SK-N-SH treated with all-trans-retinoic acid at 6 μM for 48 hours (cell line): ENCODE data around the gene RPL12.

Experiments
- ATAC-seq: fragments of 200-7000 bp; cut with Tn5 transposase; 3 replicates; pipeline ENCODE4 v1.9.1; 2020; ENCODE audit warnings: mild to moderate bottlenecking, moderate library complexity
- BACH2 ChIP-seq: fragments of 250-450 bp; sonication (Bioruptor Pico); IDR thresholded peaks from 2 replicates; pipeline ENCODE4 v1.9.0; 2021; ENCODE audit warnings: mild to moderate bottlenecking, borderline replicate concordance
- CREB5 ChIP-seq: fragments of 250-450 bp; sonication (Bioruptor Pico); IDR thresholded peaks from 2 replicates; pipeline ENCODE4 v1.5.1; 2020; ENCODE audit warnings: low read depth, mild to moderate bottlenecking, moderate library complexity
- CSDC2 ChIP-seq: fragments of 250-450 bp; sonication (Bioruptor Pico); IDR thresholded peaks from 2 replicates; pipeline ENCODE4 v1.5.0; 2020; ENCODE audit warnings: mild to moderate bottlenecking, moderate library complexity
- CSRNP3 ChIP-seq: fragments of 250-450 bp; sonication (Bioruptor Pico); IDR thresholded peaks from 2 replicates; pipeline ENCODE4 v1.5.1; 2021; ENCODE audit warnings: mild to moderate bottlenecking, moderate library complexity
- ESRRG ChIP-seq: fragments of 250-450 bp; sonication (Bioruptor Pico); IDR thresholded peaks from 2 replicates; pipeline ENCODE4 v1.6.1; 2021; ENCODE audit warnings: mild to moderate bottlenecking
- GLIS3 ChIP-seq: fragments of 250-450 bp; sonication (Bioruptor Pico); IDR thresholded peaks from 2 replicates; pipeline ENCODE4 v1.5.0; 2020; ENCODE audit warnings: mild to moderate bottlenecking, moderate library complexity
- ISL1 ChIP-seq: fragments of 250-450 bp; sonication (Bioruptor Pico); IDR thresholded peaks from 2 replicates; pipeline ENCODE4 v2.1.2; 2022; ENCODE audit warnings: mild to moderate bottlenecking, moderate library complexity
- OSR1 ChIP-seq: fragments of 250-450 bp; sonication (Bioruptor Pico); IDR thresholded peaks from 2 replicates; pipeline ENCODE4 v1.8.0; 2022; ENCODE audit warnings: moderate library complexity, mild to moderate bottlenecking, inconsistent platforms
- PATZ1 ChIP-seq: fragments of 250-450 bp; sonication (Bioruptor Pico); IDR thresholded peaks from 2 replicates; pipeline ENCODE4 v1.8.0; 2020; ENCODE audit warnings: mild to moderate bottlenecking, moderate library complexity, borderline replicate concordance
- POU6F1 ChIP-seq: fragments of 250-450 bp; sonication (Bioruptor Pico); IDR thresholded peaks from 2 replicates; pipeline ENCODE4 v1.8.0; 2021; ENCODE audit warnings: low read depth, mild to moderate bottlenecking, moderate library complexity, borderline replicate concordance
- PPARA ChIP-seq: fragments of 250-450 bp; sonication (Bioruptor Pico); IDR thresholded peaks from 2 replicates; pipeline ENCODE4 v1.5.0; 2020; ENCODE audit warnings: mild to moderate bottlenecking, borderline replicate concordance
- RARB ChIP-seq: fragments of 250-450 bp; sonication (Bioruptor Pico); IDR thresholded peaks from 2 replicates; pipeline ENCODE4 v1.8.0; 2021; ENCODE audit warnings: mild to moderate bottlenecking, moderate library complexity
- SNAI2 ChIP-seq: fragments of 250-450 bp; sonication (Bioruptor Pico); IDR thresholded peaks from 2 replicates; pipeline ENCODE4 v1.5.0; 2020; ENCODE audit warnings: mild to moderate bottlenecking, moderate library complexity
- TCF4 ChIP-seq: fragments of 250-450 bp; sonication (Bioruptor Pico); IDR thresholded peaks from 2 replicates; pipeline ENCODE4 v1.8.0; 2021; ENCODE audit warnings: mild to moderate bottlenecking, moderate library complexity, borderline replicate concordance
- TOX ChIP-seq: fragments of 250-450 bp; sonication (Bioruptor Pico); IDR thresholded peaks from 2 replicates; pipeline ENCODE4 v1.8.0; 2021; ENCODE audit warnings: mild to moderate bottlenecking, moderate library complexity, borderline replicate concordance
- TSHZ2 ChIP-seq: fragments of 250-450 bp; sonication (Bioruptor Pico); IDR thresholded peaks from 2 replicates; pipeline ENCODE4 v1.5.0; 2020; ENCODE audit warnings: mild to moderate bottlenecking, moderate library complexity
- ZC3H10 ChIP-seq: fragments of 250-450 bp; sonication (Bioruptor Pico); IDR thresholded peaks from 2 replicates; pipeline ENCODE4 v1.5.1; 2021; ENCODE audit warnings: mild to moderate bottlenecking, moderate library complexity
- ZFP3 ChIP-seq: fragments of 250-450 bp; sonication (Bioruptor Pico); IDR thresholded peaks from 2 replicates; pipeline ENCODE4 v1.5.0; 2020; ENCODE audit warnings: mild to moderate bottlenecking, moderate library complexity
- ZFP30 ChIP-seq: fragments of 450-650 bp; formaldehyde crosslinking; IDR thresholded peaks from 2 replicates; pipeline ENCODE4 v1.5.0; 2022; ENCODE audit warnings: mild to moderate bottlenecking, moderate library complexity
- ZNF565 ChIP-seq: fragments of 450-650 bp; formaldehyde crosslinking; conservative IDR thresholded peaks from 2 replicates; pipeline ENCODE4 v1.5.0; 2020; ENCODE audit warnings: low read depth, mild to moderate bottlenecking, moderate library complexity
- ZNF70 ChIP-seq: fragments of 450-650 bp; formaldehyde crosslinking; IDR thresholded peaks from 2 replicates; pipeline ENCODE4 v1.5.0; 2020; ENCODE audit warnings: mild to moderate bottlenecking, moderate library complexity
- ZNF8 ChIP-seq: fragments of 450-650 bp; formaldehyde crosslinking; IDR thresholded peaks from 2 replicates; pipeline ENCODE4 v1.5.0; 2020; ENCODE audit warnings: mild to moderate bottlenecking, moderate library complexity

Gene RPL12

GRCh38 chr9:127411122-127411521, 40.1 kb downstream of the RPL12 start:
- TF ChIP-seq BACH2 (CRISPR knock-in tag), result no peak
- no peak for TF ChIP-seq ZFP3 (CRISPR knock-in tag)
- TF ChIP-seq ESRRG (CRISPR knock-in tag), result no peak
- TF ChIP-seq ZNF70 (CRISPR knock-in tag), result no peak
- no peak for TF ChIP-seq ZFP30
- no peak for TF ChIP-seq GLIS3 (CRISPR knock-in tag)
- TF ChIP-seq CREB5 (CRISPR knock-in tag), result no peak
- no peak for TF ChIP-seq CSRNP3 (CRISPR knock-in tag)
- no peak for TF ChIP-seq ZNF565 (CRISPR knock-in tag)
- no peak for TF ChIP-seq PPARA (CRISPR knock-in tag)
- TF ChIP-seq SNAI2, result no peak
- ATAC-seq, result no peak

GRCh38 chr9:127407492-127407843, 43.7 kb downstream of the RPL12 start:
- no peak for TF ChIP-seq BACH2 (CRISPR knock-in tag)
- TF ChIP-seq ISL1 (CRISPR knock-in tag), result no peak
- no peak for TF ChIP-seq PATZ1 (CRISPR knock-in tag)
- no peak for TF ChIP-seq PPARA (CRISPR knock-in tag)
- TF ChIP-seq CREB5 (CRISPR knock-in tag), result no peak
- TF ChIP-seq ZNF70 (CRISPR knock-in tag), result no peak
- no peak for TF ChIP-seq TSHZ2
- TF ChIP-seq ZNF8 (CRISPR knock-in tag), result no peak
- TF ChIP-seq RARB, result no peak
- TF ChIP-seq ZFP3 (CRISPR knock-in tag), result no peak
- no peak for TF ChIP-seq ESRRG (CRISPR knock-in tag)
- no peak for TF ChIP-seq TOX (CRISPR knock-in tag)
- TF ChIP-seq TCF4 (CRISPR knock-in tag), result no peak
- ATAC-seq, result no peak; the same call in 2 of the 3 replicates

- no peak; the same call in 2 of the 3 replicates for ATAC-seq
- TF ChIP-seq ZNF565 (CRISPR knock-in tag), result no peak
- TF ChIP-seq TSHZ2, result no peak
- no peak for TF ChIP-seq POU6F1
- TF ChIP-seq OSR1 (CRISPR knock-in tag), result no peak
- TF ChIP-seq ZC3H10, result no peak
- no peak for TF ChIP-seq BACH2 (CRISPR knock-in tag)
- TF ChIP-seq CSDC2 (CRISPR knock-in tag), result no peak
- TF ChIP-seq ISL1 (CRISPR knock-in tag), result no peak
- TF ChIP-seq CREB5 (CRISPR knock-in tag), result no peak
- no peak for TF ChIP-seq ZFP3 (CRISPR knock-in tag)
- TF ChIP-seq ZFP30, result no peak
These were observed 44.3 kb downstream of the RPL12 start for GRCh38 chr9:127406799-127407491.
